Measurements from ENCODE around the gene SMTN.

The SMTN gene

DNA sequence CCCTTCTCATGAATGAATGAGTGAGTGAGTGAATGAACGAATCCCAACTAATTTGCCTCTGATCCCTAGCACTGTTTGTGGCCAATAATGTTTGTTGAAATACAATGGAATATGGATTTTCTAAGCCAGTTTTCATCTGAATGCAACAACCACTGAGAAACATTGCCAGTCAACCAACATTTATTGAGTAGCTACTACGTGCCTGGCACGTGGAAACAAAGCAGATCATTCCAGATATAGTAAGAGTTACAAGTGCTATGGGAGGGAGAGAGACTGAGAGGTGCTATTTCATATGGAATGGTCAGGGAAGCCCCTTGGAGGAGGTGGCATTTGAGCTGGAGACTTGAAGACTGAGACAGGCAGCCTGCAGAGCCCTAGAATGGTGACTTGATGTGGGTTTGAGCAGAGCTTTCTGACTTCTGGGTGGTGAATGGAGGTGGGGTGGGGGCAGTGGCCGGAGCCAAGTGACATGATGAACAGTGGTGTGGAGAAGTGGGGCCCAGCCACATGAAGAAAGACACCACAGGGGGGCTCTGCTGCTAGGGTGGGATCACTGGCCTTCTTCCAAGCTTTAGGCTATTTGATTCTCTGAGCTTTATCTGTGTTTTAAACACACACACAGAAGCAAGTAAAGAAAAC, 35.1 kb upstream of the SMTN start:
- TF ChIP-seq, protein P1, sequence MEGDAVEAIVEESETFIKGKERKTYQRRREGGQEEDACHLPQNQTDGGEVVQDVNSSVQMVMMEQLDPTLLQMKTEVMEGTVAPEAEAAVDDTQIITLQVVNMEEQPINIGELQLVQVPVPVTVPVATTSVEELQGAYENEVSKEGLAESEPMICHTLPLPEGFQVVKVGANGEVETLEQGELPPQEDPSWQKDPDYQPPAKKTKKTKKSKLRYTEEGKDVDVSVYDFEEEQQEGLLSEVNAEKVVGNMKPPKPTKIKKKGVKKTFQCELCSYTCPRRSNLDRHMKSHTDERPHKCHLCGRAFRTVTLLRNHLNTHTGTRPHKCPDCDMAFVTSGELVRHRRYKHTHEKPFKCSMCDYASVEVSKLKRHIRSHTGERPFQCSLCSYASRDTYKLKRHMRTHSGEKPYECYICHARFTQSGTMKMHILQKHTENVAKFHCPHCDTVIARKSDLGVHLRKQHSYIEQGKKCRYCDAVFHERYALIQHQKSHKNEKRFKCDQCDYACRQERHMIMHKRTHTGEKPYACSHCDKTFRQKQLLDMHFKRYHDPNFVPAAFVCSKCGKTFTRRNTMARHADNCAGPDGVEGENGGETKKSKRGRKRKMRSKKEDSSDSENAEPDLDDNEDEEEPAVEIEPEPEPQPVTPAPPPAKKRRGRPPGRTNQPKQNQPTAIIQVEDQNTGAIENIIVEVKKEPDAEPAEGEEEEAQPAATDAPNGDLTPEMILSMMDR (IDR thresholded peaks at IDR 0.05; ENCODE audit: low read depth, low read length, missing control alignments), result no peak

DNA sequence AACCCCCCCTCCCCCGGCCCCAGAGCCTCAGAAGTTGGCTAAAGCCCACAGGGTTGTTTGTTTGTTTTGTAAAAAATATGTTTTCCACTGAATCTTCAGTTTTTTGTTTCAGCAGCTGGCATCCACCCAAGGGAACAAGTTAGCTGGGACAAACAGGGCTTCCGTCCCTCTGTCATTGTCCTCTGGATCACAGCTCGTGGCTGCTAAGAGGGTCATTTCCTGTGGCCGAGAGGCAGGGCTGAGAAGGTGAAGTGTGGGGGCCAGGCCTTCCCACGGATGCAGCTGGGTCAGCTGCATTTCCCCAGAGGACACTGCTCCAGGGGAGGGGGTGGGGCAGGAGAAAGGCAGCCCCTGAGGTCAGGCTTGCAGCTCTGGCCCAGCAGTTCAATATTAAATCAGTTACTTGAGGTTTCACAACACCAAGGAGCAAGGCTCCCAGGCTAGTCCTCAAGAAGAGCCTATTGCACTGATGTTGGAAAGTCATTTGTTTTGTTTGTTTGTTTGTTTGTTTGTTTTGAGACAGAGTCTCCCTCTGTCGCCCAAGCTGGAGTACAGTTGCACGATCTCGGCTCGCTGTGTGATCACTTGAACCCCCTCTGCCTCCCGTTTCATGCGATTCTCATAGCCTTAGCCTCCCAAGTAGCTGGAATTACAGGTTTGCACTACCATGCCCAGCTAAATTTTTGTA, 34.4 kb upstream of the SMTN start:
- DNase-seq (ENCODE audit: low read depth), result no peak
- H3K4me3 ChIP-seq (ENCODE audit: low read depth, low read length), result no peak overlapping the region

More for the DNA sequence above, 35.1 kb upstream of the SMTN start:
- no peak overlapping the region for H3K4me3 ChIP-seq (ENCODE audit: low read depth, low read length)
- DNase-seq (ENCODE audit: low read depth), result no peak

DNA sequence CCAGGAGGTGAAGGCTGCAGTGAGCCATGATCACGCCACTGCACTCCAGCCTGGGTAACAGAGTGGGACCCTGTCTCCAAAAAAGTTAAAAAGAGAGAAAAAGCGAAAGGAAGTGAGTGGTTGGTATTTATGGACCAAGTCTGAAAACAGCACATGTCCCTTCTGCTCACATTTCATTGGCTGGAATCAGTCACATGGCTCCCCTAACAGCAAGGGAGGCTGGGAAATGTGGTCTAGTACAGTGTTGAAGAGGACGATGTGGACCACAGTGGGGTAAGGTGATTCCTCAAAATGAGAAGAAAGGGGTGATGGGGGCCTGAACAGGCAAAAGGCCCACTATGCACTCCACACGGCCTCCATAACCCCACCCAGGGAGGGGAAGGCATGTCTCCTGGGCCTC, 32.5 kb upstream of the SMTN start:
- TF ChIP-seq, protein P1 (IDR thresholded peaks at IDR 0.05; ENCODE audit: low read depth, low read length, missing control alignments), result no peak
- no peak for DNase-seq (ENCODE audit: low read depth)
- H3K4me3 ChIP-seq (ENCODE audit: low read depth, low read length), result no peak overlapping the region

More for the DNA sequence above, 34.4 kb upstream of the SMTN start:
- TF ChIP-seq, protein P1 (IDR thresholded peaks at IDR 0.05; ENCODE audit: low read depth, low read length, missing control alignments), result no peak

DNA sequence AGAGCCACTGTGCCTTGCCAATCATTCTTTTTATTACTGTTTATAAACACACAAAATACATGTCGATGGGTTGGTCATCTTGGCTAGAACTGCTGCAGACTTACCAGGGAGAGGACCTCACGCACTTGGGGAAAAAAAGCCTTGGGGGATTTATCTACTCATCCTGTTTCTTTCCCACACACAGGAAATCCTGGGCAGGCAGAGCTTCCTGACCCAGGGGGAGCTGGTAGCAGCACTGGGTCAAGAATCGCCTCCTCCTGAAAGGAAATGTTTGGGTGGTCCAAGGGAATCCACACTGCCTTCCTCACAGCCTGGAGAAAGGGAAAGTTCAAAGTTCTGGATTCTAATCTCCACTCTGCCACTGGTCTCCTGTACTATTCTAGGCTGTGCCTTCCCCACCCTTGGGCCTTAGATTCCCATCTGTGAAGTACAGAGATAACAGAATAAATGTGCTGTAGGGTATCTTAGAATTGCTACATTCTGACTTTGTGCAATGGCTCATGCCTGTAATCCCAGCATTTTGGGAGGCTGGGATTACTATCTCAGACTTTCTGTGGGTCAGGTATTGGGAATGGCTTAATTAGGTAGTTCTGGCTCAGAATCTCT, 31.2 kb upstream of the SMTN start:
- TF ChIP-seq, protein P1 (IDR thresholded peaks at IDR 0.05; ENCODE audit: low read depth, low read length, missing control alignments), result no peak
- no peak overlapping the region for H3K4me3 ChIP-seq (ENCODE audit: low read depth, low read length)
- DNase-seq (ENCODE audit: low read depth), result no peak

DNA sequence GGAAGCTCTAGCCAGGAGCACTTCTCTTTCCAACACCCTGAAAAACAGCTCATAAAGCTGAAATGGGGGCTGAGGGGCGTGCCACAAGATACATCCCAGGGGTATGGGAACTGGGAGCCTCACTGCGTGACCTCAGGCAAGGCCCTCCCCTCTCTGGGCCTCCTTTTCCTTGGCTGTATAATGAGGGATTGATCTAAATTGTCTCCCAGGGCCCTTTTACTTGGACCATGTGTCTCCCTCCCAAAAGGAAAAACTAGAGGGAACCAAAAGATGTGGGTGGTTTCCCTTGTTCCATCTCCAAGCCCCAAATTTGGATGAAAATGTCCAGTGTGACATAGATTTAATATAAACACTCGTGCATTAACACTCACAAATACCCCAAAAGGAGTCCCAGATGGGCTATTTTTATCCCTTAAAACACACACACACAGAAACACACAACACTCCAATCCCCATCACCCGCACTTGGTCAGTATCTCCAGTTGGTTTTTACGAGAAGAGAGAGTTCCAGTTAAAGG, 25.9 kb upstream of the SMTN start:
- TF ChIP-seq, protein P1 (IDR thresholded peaks at IDR 0.05; ENCODE audit: low read depth, low read length, missing control alignments), result no peak
- H3K4me3 ChIP-seq (ENCODE audit: low read depth, low read length), result no peak overlapping the region

DNA sequence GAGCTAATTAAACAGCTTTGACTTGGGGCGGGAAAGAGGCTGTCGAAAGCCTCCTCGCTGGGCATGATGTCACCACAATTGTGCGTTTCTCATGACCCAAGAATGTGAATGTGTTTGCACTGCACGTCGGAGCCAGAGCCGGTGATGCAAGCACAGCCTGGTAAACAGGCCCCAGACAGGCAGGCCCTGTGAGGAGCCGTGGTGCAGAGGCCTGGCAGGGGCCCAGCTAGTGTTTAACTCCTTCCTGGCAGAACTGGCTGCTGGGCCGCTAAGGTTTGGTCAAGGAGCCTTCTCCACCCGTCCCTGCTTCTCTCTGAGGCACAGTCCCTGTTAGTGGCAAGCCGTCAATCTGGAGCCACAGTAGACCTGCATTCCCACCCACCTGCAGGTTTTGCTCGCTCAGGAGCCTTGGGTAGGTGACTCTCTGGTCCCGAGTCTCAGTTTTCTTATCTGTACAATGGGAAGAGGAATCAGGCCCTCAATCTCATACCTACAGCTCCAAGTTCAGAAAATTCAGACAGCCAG, 25.4 kb upstream of the SMTN start:
- DNase-seq (ENCODE audit: low read depth), result no peak
- no peak overlapping the region for H3K4me3 ChIP-seq (ENCODE audit: low read depth, low read length)
- TF ChIP-seq, protein P1 (IDR thresholded peaks at IDR 0.05; ENCODE audit: low read depth, low read length, missing control alignments), result no peak

More for the DNA sequence above, 25.9 kb upstream of the SMTN start:
- DNase-seq (ENCODE audit: low read depth), result no peak
